ENCODE measurements around the gene TAS2R31. TPM values are rescaled to one million over a fixed set of nuclear protein-coding genes. Genes with fewer than 3 reads are reported as not detected.

TAS2R31 gene
- polyA plus RNA-seq, 1 donor (not counting 4 experiments of a cell fraction or from before 2014, with no cell fraction given): 0.28 TPM

GRCh38 chr12:11070999-11071398 is 39.8 kb upstream of the TAS2R31 start:
- FAIRE-seq (no peak), DNase-seq (ENCODE audit: low read depth, low spot score) (no peak)
- Histone ChIP-seq H3K4me2 (ENCODE audit: control insufficient read depth, extremely low read depth, insufficient read depth, low read depth, low read length) (no peak overlapping the region), H3K27me3 (ENCODE audit: control insufficient read depth, extremely low read depth, insufficient read depth, low read length) (no peaks in the 10 kb centered on the region), H3K9me1 (ENCODE audit: control insufficient read depth, extremely low read depth, insufficient read depth, low read length) (no peaks in the 10 kb centered on the region), H3K4me1 (ENCODE audit: control insufficient read depth, extremely low read depth, insufficient read depth, low read length) (no peaks in the 10 kb centered on the region), H2AFZ (ENCODE audit: control insufficient read depth, low read length) (no peak overlapping the region), H3K4me3 (ENCODE audit: control insufficient read depth in 2 of 3, extremely low read depth in 1 of 3, insufficient read depth in 2 of 3, low read depth in 1 of 3, low read length in 3 of 3) (no peak overlapping the region), H3K79me2 (ENCODE audit: control insufficient read depth, insufficient read depth, low read length) (no peaks in the 10 kb centered on the region), H3K9me3 (ENCODE audit: control insufficient read depth, low read depth, low read length) (no peaks in the 10 kb centered on the region), H3K36me3 (ENCODE audit: control insufficient read depth in 2 of 2, extremely low read depth in 1 of 2, insufficient read depth in 2 of 2, low read length in 2 of 2) (no peaks in the 10 kb centered on the region), H3K27ac (ENCODE audit: control insufficient read depth, insufficient read depth, low read length) (no peak overlapping the region), H4K20me1 (ENCODE audit: control insufficient read depth, extremely low read depth, insufficient read depth, low read length) (no peaks in the 10 kb centered on the region), H3K9ac (ENCODE audit: control insufficient read depth, extremely low read depth, insufficient read depth, low read length) (no peak overlapping the region)
- dilution Hi-C loops (cut with MboI; ENCODE audit: extremely low pct_ligation_motif_present, low sequenced_read_pairs): no loop called here
- TF ChIP-seq EZH2 (IDR thresholded peaks at IDR 0.05; ENCODE audit: low read length) (no peak), CTCF (optimal IDR thresholded peaks at IDR 0.05 in 1 of 3, IDR thresholded peaks at IDR 0.05 in 1 of 3, conservative IDR thresholded peaks at IDR 0.05 in 1 of 3; ENCODE audit: extremely low read depth in 1 of 3, insufficient read depth in 2 of 3, low read length in 3 of 3) (no peak)

- Histone ChIP-seq H3K36me3 (ENCODE audit: control insufficient read depth in 2 of 2, extremely low read depth in 1 of 2, insufficient read depth in 2 of 2, low read length in 2 of 2) (no peaks in the 10 kb centered on the region), H3K9me3 (ENCODE audit: control insufficient read depth, low read depth, low read length) (no peaks in the 10 kb centered on the region), H3K27ac (ENCODE audit: control insufficient read depth, insufficient read depth, low read length) (no peak overlapping the region), H3K79me2 (ENCODE audit: control insufficient read depth, insufficient read depth, low read length) (no peaks in the 10 kb centered on the region), H3K9me1 (ENCODE audit: control insufficient read depth, extremely low read depth, insufficient read depth, low read length) (no peaks in the 10 kb centered on the region), H2AFZ (ENCODE audit: control insufficient read depth, low read length) (no peak overlapping the region), H3K4me1 (ENCODE audit: control insufficient read depth, extremely low read depth, insufficient read depth, low read length) (no peaks in the 10 kb centered on the region), H4K20me1 (ENCODE audit: control insufficient read depth, extremely low read depth, insufficient read depth, low read length) (no peaks in the 10 kb centered on the region), H3K9ac (ENCODE audit: control insufficient read depth, extremely low read depth, insufficient read depth, low read length) (no peak overlapping the region), H3K4me3 (ENCODE audit: control insufficient read depth in 2 of 3, extremely low read depth in 1 of 3, insufficient read depth in 2 of 3, low read depth in 1 of 3, low read length in 3 of 3) (no peak overlapping the region), H3K4me2 (ENCODE audit: control insufficient read depth, extremely low read depth, insufficient read depth, low read depth, low read length) (no peak overlapping the region), H3K27me3 (ENCODE audit: control insufficient read depth, extremely low read depth, insufficient read depth, low read length) (no peaks in the 10 kb centered on the region)
- dilution Hi-C loops (cut with MboI; ENCODE audit: extremely low pct_ligation_motif_present, low sequenced_read_pairs): no loop called here
- TF ChIP-seq CTCF (optimal IDR thresholded peaks at IDR 0.05 in 1 of 3, IDR thresholded peaks at IDR 0.05 in 1 of 3, conservative IDR thresholded peaks at IDR 0.05 in 1 of 3; ENCODE audit: extremely low read depth in 1 of 3, insufficient read depth in 2 of 3, low read length in 3 of 3): no peak
- TF ChIP-seq EZH2 (IDR thresholded peaks at IDR 0.05; ENCODE audit: low read length): no peak
- DNase-seq (ENCODE audit: low read depth, low spot score): no peak
- FAIRE-seq: no peak
Measured at GRCh38 chr12:11069854-11070365, 38.7 kb upstream of the TAS2R31 start.
